KOPT-K1 (cell line): ENCODE results near the gene ZC3H8.

Experiments
- H3K27ac ChIP-seq: fragments of 200-600 bp; sonication (generic); 2 replicates; pipeline ENCODE4 v1.5.1; 2016; ENCODE audit warnings: antibody characterized with exemption, mild to moderate bottlenecking, low read depth, low read length; ENCODE audit not compliant: poor library complexity, severe bottlenecking
- H3K36me3 ChIP-seq: fragments of 200-600 bp; sonication (generic); 2 replicates; pipeline ENCODE4 v1.5.1; 2017; ENCODE audit warnings: antibody characterized with exemption, mild to moderate bottlenecking, low read length, moderate library complexity; ENCODE audit not compliant: insufficient read depth
- H3K9me3 ChIP-seq: fragments of 200-600 bp; sonication (generic); 2 replicates; pipeline ENCODE4 v1.5.1; 2017; ENCODE audit warnings: antibody characterized with exemption, low read length, mild to moderate bottlenecking; ENCODE audit not compliant: insufficient read depth, poor library complexity, severe bottlenecking

Gene ZC3H8

DNA sequence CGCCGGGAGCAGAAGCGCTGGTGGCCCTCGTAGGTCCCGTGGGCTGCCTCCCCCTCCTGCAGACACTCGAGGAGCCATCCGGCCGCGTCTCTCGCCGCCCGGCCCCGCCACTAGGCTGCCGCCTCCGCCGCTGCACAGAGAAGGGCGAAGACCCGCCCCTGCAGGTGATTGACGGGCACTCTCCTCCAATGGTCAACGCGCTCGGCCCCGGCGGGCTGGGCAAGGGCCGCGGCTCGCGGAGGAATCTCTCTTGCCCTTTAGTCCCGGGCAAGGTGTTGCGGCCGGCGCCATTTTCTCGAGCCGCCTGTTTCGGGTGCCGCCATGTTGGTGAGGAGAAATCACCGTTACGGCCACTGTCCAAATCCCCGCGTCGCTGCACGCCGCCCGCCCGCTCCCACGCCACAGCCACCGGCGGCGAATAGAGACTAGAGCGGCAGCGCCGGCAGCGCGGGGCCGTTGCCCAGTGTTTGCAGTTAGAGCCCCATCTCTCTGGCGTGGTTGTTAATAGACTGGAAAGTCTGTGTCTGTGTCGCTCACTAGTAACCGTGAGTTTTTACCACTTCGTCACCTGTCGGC is 20.6 kb upstream of the ZC3H8 start, which contains the start of gene ZC3H6:
Gene ZC3H6 (plus strand): TSS at position 287 of the 576 bp plus-strand sequence. CDS start 398 bp downstream, outside the sequence.
- H3K27ac ChIP-seq: peak within 1 kb of the TSS; percentile 100
- H3K9me3 ChIP-seq: no peaks in the 10 kb centered on the region
- H3K36me3 ChIP-seq: no peaks in the 10 kb centered on the region

GRCh38 chr2:112273349-112273748 is 18.5 kb upstream of the ZC3H8 start:
- Histone ChIP-seq H3K36me3 (no peaks in the 10 kb centered on the region), H3K9me3 (no peaks in the 10 kb centered on the region), H3K27ac (no peak overlapping the region)

DNA sequence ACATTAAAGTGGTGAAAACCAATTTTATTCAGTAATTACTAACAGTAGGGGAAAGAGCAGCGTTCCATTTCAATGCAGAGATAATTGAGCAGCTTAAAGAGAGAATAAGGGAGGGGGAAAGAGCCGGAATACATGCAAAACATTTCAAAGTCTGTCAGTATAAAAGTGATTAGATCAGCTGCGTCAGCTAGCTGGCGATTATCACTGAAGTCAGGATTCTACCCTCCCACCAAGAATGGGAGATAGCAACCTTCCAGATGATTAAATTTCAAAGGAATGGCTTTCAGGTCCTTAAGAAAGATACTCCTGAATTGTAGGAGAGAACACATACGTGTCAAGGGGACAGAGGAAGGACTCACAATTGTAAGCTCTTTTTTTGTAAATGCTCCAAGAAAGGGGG is 17.8 kb upstream of the ZC3H8 start:
- Histone ChIP-seq H3K27ac (no peak overlapping the region), H3K9me3 (no peaks in the 10 kb centered on the region), H3K36me3 (no peaks in the 10 kb centered on the region)

- H3K27ac ChIP-seq: no peak overlapping the region
- no peaks in the 10 kb centered on the region for H3K9me3 ChIP-seq
- H3K36me3 ChIP-seq: no peaks in the 10 kb centered on the region
These were observed 13.7 kb upstream of the ZC3H8 start for GRCh38 chr2:112268547-112268946.

GRCh38 chr2:112262876-112263275 is 8.0 kb upstream of the ZC3H8 start:
- Histone ChIP-seq H3K27ac (no peak overlapping the region), H3K36me3 (no peaks in the 10 kb centered on the region), H3K9me3 (peaks cover 14% of the 10 kb centered on the region)

GRCh38 chr2:112260295-112260625 is 5.4 kb upstream of the ZC3H8 start:
- Histone ChIP-seq H3K27ac (peak overlapping the region; percentile 49), H3K9me3 (peaks cover 14% of the 10 kb centered on the region)

GRCh38 chr2:112259509-112260294 is 4.9 kb upstream of the ZC3H8 start:
- H3K27ac ChIP-seq: peak overlapping the region; percentile 49
- peaks cover 14% of the 10 kb centered on the region for H3K9me3 ChIP-seq
- H3K36me3 ChIP-seq: no peaks in the 10 kb centered on the region

More at GRCh38 chr2:112260295-112260625, 5.4 kb upstream of the ZC3H8 start:
- H3K36me3 ChIP-seq: no peaks in the 10 kb centered on the region

DNA sequence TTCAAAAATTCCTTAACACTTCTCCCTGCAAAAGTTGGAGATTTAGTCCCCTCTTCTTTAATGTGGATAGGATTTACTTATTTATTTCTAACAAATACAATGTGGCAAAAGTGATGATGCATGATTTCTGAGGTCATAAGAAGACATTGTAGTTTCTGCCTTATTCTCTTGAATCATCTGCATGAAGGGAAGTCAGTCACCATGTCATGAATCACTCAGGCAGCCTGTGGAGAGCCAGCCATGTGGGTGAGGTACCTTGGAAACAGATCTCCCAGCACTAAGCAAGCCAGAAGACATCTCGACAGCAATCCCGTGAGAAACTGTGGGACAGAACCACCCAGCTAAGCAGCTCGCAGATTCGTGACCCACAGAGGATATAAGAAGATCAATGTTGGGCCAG is 2.7 kb upstream of the ZC3H8 start:
- H3K36me3 ChIP-seq: no peaks in the 10 kb centered on the region
- no peak overlapping the region for H3K27ac ChIP-seq

DNA sequence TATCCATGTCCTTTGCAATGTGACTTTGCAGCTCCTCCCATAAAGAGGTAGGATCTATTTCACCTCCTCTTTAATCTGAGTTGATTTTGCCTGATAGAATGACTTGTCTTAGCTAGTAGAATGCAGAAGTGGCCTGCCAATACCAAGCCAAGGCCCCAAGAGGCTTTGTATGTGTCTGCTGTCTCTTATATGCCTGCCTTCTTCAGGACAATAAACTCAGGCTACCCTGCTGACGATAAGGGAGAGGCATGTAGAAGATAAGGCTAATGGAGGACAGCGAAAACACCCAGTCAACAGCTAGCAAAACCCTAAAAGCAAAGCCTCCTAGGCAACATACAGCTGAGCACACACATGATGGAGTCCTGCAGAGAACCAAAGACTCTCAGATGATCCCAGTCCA is 1.8 kb upstream of the ZC3H8 start:
- Histone ChIP-seq H3K36me3 (no peaks in the 10 kb centered on the region), H3K27ac (no peak overlapping the region), H3K9me3 (no peaks in the 10 kb centered on the region)

More for the DNA sequence above, 2.7 kb upstream of the ZC3H8 start:
- peaks cover 7% of the 10 kb centered on the region for H3K9me3 ChIP-seq

GRCh38 chr2:112255875-112256274 is 1.0 kb upstream of the ZC3H8 start:
- Histone ChIP-seq H3K9me3 (no peaks in the 10 kb centered on the region), H3K27ac (no peak overlapping the region), H3K36me3 (peaks cover 5% of the 10 kb centered on the region)

DNA sequence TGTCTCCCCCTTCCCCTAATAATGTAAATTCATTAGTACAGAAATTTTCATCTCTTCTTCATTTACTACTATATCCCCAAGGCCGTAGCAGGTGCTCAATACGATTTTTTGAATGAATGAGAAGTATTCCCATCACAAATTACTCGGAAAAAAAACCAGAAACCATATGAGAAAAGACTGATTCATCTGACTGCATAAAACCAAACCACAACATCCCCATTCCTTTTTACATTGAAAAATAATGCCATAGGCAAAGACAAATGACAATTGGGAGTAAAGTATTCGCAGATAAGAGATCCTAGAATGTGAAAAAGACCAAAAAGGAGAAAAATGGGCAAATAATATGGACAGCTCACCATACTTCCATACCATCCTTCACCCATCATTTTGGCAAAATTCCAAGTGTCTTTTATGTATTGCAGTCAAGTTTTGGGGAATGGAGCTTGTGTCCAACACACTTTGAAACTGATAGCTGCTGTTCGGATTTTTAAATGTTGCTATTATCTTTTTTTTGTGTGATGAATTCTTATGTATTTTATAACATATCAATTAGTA is 1.5 kb downstream of the ZC3H8 start:
- H3K27ac ChIP-seq: no peak overlapping the region
- H3K9me3 ChIP-seq: no peaks in the 10 kb centered on the region
- H3K36me3 ChIP-seq: peaks cover 30% of the 10 kb centered on the region

GRCh38 chr2:112251271-112251670 is 3.6 kb downstream of the ZC3H8 start:
- H3K27ac ChIP-seq: no peak overlapping the region
- no peaks in the 10 kb centered on the region for H3K9me3 ChIP-seq
- peaks cover 51% of the 10 kb centered on the region for H3K36me3 ChIP-seq

DNA sequence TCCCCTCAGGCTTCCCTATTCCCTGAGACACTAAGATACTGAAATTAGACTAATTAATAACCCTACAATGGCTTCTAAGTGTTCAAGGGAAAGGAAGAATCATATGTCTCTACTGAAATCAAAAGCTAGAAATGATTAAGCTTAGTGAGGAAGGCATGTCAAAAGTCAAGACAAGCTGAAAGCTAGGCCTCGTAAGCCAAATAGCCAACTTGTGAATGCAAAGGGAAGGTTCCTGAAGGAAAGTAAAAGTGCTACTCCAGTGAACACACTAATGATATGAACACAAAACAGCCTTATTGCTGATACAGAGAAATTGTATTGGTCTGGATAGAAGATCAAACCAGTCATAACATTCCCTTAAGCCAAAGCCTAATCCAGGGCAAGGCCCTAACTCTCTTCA is 10.0 kb downstream of the ZC3H8 start:
- H3K9me3 ChIP-seq: no peaks in the 10 kb centered on the region
- no peak overlapping the region for H3K27ac ChIP-seq
- H3K36me3 ChIP-seq: peaks cover 91% of the 10 kb centered on the region

DNA sequence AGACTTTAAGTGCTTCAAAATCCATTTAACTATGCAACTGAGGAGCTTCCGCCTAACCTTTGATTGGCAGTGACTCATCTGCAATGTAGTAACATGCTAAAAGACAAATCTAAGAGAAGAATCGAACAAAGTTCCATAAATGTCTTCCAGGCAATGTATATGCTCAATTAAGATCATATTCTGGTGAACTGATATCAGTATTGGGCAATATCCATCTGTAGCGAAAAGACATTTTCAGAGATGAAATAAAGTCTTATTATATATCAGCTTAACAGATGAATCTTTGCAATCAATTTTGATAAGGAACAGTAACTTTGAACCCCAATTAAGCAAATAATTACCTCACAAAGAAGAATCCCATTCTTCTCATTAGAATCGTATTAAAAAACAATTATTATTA is 11.6 kb downstream of the ZC3H8 start:
- peaks cover 82% of the 10 kb centered on the region for H3K36me3 ChIP-seq
- H3K27ac ChIP-seq: no peak overlapping the region
- H3K9me3 ChIP-seq: no peaks in the 10 kb centered on the region

GRCh38 chr2:112242384-112242783 is 12.5 kb downstream of the ZC3H8 start:
- Histone ChIP-seq H3K36me3 (peaks cover 82% of the 10 kb centered on the region), H3K27ac (no peak overlapping the region), H3K9me3 (no peaks in the 10 kb centered on the region)

DNA sequence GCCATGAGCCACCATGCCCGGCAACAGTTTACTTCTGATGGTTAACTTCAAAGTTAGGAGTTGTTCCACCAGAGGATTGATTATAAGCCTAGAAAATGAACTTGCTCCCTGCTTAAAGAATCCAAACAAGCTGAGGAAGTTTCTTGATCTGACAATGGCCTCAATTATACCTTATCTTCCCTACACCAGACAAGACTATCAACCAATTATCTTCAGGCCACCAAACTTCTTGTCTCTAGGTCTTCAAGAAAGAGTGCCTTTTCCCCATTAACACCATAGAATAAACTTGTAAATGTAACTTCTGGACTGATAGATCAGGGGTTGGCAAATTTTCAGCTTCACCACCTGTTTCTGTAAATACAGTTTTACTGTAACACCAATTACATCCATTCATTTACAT is 15.0 kb downstream of the ZC3H8 start:
- no peaks in the 10 kb centered on the region for H3K9me3 ChIP-seq
- peaks cover 82% of the 10 kb centered on the region for H3K36me3 ChIP-seq
- no peak overlapping the region for H3K27ac ChIP-seq
